ENCODE results near the gene RNASE8.

DNA sequence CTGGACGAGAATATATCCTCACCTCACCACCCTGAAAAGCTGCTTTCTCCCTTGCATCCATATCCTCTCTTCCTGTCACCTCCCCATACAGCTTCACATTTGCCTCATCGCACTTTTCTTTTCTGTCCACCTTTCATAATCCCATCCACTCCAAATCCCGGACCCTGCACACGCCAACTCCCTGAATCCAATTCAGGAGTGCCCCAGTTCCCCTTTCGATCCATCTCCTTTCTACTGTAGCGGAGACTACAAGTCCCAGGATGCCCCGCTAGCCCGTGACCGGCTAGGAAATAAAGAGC is 45.7 kb downstream of the RNASE8 start:
- TF ChIP-seq BCL11A (IDR thresholded peaks at IDR 0.05; ENCODE audit: low read depth in 2 of 2, low read length in 2 of 2) (no peak), EP300 (IDR thresholded peaks at IDR 0.05; ENCODE audit: borderline replicate concordance in 1 of 2, low read depth in 2 of 2, low read length in 2 of 2) (no peak)
- TF ChIP-seq, protein P1, sequence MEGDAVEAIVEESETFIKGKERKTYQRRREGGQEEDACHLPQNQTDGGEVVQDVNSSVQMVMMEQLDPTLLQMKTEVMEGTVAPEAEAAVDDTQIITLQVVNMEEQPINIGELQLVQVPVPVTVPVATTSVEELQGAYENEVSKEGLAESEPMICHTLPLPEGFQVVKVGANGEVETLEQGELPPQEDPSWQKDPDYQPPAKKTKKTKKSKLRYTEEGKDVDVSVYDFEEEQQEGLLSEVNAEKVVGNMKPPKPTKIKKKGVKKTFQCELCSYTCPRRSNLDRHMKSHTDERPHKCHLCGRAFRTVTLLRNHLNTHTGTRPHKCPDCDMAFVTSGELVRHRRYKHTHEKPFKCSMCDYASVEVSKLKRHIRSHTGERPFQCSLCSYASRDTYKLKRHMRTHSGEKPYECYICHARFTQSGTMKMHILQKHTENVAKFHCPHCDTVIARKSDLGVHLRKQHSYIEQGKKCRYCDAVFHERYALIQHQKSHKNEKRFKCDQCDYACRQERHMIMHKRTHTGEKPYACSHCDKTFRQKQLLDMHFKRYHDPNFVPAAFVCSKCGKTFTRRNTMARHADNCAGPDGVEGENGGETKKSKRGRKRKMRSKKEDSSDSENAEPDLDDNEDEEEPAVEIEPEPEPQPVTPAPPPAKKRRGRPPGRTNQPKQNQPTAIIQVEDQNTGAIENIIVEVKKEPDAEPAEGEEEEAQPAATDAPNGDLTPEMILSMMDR (IDR thresholded peaks at IDR 0.05; ENCODE audit: control extremely low read depth in 1 of 3, insufficient read depth in 1 of 3, low read depth in 1 of 3, low read length in 3 of 3): no peak
